ENCODE measurements around the gene DMPK. TPM values are rescaled to one million over a fixed set of nuclear protein-coding genes. Genes with fewer than 3 reads are reported as not detected.

Gene DMPK
- 114 and 118 TPM in 2 replicates for total RNA-seq
- long read RNA-seq: 0 reads

- peak within 1 kb of the TSS; percentile 59 for H3K4me3 Mint-ChIP-seq
- peak within 1 kb of the TSS; percentile 19 for H3K27ac Mint-ChIP-seq (ENCODE audit: unreplicated experiment)
- no peak for TF ChIP-seq CTCF (conservative IDR thresholded peaks at IDR 0.05)
These were observed at the start of gene DMPK for GRCh38 chr19:45782162-45782691. Gene DMPK, minus strand, starts transcription at chr19:45782490. Its CDS starts 138 bp downstream, at chr19:45782352.

GRCh38 chr19:45828945-45829344 lies 46.7 kb upstream of the DMPK start:
- no peak overlapping the region for H3K27ac Mint-ChIP-seq (ENCODE audit: unreplicated experiment)
- peaks cover 19% of the 10 kb centered on the region for H3K36me3 Mint-ChIP-seq (ENCODE audit: low read depth)

More at GRCh38 chr19:45782162-45782691, at the start of gene DMPK:
- Mint-ChIP-seq H3K27me3 (ENCODE audit: low read depth) (peaks cover 10% of the 10 kb centered on the region), H3K9me3 (no peaks in the 10 kb centered on the region), H3K36me3 (ENCODE audit: low read depth) (peaks cover 8% of the 10 kb centered on the region), H3K4me1 (peaks cover 28% of the 10 kb centered on the region)
- no peak for DNase-seq (ENCODE audit: low read depth, low spot score)

GRCh38 chr19:45828523-45828922 lies 46.2 kb upstream of the DMPK start:
- DNase-seq (ENCODE audit: low read depth, low spot score): no peak
- no peaks in the 10 kb centered on the region for H3K27me3 Mint-ChIP-seq (ENCODE audit: low read depth)
- H3K9me3 Mint-ChIP-seq: no peaks in the 10 kb centered on the region
- H3K4me1 Mint-ChIP-seq: no peaks in the 10 kb centered on the region
- H3K4me3 Mint-ChIP-seq: no peak overlapping the region
- peak overlapping the region; percentile 50 for H3K27ac Mint-ChIP-seq (ENCODE audit: unreplicated experiment)
- peaks cover 19% of the 10 kb centered on the region for H3K36me3 Mint-ChIP-seq (ENCODE audit: low read depth)
- TF ChIP-seq CTCF (conservative IDR thresholded peaks at IDR 0.05): no peak

More at GRCh38 chr19:45828945-45829344, 46.7 kb upstream of the DMPK start:
- Mint-ChIP-seq H3K4me1 (no peaks in the 10 kb centered on the region), H3K4me3 (no peak overlapping the region), H3K9me3 (no peaks in the 10 kb centered on the region), H3K27me3 (ENCODE audit: low read depth) (no peaks in the 10 kb centered on the region)
- DNase-seq (ENCODE audit: low read depth, low spot score): no peak
- TF ChIP-seq CTCF (conservative IDR thresholded peaks at IDR 0.05): no peak

DNA sequence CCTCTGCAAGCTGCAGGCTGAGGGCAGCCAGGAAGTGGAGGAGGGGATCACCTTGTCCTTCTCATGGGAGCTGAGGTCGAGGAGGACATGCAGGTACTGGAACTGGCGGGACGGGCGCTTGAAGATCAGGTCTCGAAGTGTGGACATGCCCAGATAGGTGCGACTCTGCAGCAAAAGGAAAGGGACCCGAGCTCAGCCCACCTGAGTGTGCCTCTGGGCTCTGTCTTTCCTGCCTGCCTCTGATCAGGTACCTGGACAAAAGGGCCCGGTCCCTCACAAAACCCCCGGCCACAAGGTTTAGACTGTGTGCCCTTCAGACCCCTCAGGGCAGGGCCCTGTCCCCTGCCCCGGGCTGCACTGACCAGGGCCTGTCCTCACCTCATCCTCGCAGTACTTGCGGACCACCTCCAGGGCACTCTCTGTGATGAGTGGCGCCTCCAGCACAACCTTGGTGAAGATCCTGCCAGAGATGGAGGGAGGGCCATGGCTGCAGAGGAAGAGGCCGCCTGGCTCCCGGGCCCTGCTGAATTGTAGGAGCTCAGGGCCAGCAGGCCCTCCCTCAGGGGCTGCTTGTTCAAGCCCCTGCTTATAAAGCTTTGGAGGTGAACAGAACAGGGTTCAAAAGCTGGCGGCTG lies 45.3 kb upstream of the DMPK start:
- no peak for TF ChIP-seq CTCF (conservative IDR thresholded peaks at IDR 0.05)
- H3K9me3 Mint-ChIP-seq: no peaks in the 10 kb centered on the region
- H3K36me3 Mint-ChIP-seq (ENCODE audit: low read depth): peaks cover 19% of the 10 kb centered on the region
- no peaks in the 10 kb centered on the region for H3K4me1 Mint-ChIP-seq
- no peak overlapping the region for H3K4me3 Mint-ChIP-seq
- no peaks in the 10 kb centered on the region for H3K27me3 Mint-ChIP-seq (ENCODE audit: low read depth)
- no peak overlapping the region for H3K27ac Mint-ChIP-seq (ENCODE audit: unreplicated experiment)
- no peak for DNase-seq (ENCODE audit: low read depth, low spot score)

- Mint-ChIP-seq H3K27me3 (ENCODE audit: low read depth) (no peaks in the 10 kb centered on the region), H3K9me3 (no peaks in the 10 kb centered on the region), H3K4me1 (no peaks in the 10 kb centered on the region), H3K36me3 (ENCODE audit: low read depth) (peaks cover 19% of the 10 kb centered on the region), H3K27ac (ENCODE audit: unreplicated experiment) (no peak overlapping the region), H3K4me3 (no peak overlapping the region)
- no peak for DNase-seq (ENCODE audit: low read depth, low spot score)
- TF ChIP-seq CTCF (conservative IDR thresholded peaks at IDR 0.05): no peak
These were observed 44.6 kb upstream of the DMPK start for GRCh38 chr19:45826934-45827333.

All from neural crest cell (in vitro differentiated cells).